CD4-positive, alpha-beta T cell treated with Interleukin-10 for 1 hour (primary cell): ENCODE data around the gene SNX33.
"Not testable (repeated sequence)": the region's sequence is repeated elsewhere in the genome, so short reads cannot be mapped to it uniquely, and the experiment has no call there.

Experiments
- DNase-seq: peaks from one replicate; pipeline ENCODE4 v3.0.0-alpha.2; 2020

The SNX33 gene

GRCh38 chr15:75701071-75702003 is 53.6 kb downstream of the SNX33 start:
- not testable (repeated sequence) for DNase-seq

- no peak for DNase-seq
Observed at GRCh38 chr15:75702436-75702835, 54.7 kb downstream of the SNX33 start.

DNA sequence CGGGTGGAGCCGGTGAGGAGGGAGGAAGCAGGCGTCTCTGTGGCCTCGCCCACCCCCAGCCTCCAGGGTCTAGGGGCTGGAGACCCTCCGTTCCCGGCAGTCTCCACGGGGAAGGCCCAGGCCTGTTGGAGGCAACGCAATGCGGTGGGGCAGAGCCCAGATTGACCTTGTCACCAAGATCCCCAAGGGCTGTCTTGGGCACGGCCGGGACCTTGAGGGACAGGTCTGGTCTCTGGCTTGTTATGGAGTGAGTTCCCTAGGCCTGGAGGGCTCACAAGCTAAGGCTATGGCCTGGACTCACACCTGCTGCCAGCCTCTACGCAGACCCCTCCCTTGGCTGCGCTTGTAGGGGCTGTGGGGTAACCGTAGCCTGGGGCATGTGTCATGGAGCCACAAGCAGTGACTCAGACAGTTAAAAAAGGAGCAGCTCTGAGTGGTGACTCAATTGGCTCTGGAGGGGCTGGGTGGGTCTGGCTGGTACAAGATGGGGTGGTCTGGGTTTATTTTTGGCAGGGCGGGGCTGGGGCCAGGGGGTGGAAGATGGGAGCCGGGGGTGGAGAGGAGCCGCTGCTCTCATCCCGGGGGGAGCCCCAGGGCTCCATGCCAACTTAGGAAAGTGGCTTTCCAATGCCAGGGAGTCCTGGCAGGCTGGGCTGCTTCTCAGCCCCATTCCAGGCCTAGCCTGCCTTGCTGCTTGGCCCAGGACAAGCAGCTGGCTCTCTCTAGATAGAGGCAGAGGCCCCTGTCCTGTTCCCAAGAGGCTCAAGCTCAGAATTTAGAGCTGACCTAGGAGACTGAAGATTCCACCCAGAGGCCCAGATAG is 55.9 kb downstream of the SNX33 start:
- DNase-seq = not testable (repeated sequence)

DNA sequence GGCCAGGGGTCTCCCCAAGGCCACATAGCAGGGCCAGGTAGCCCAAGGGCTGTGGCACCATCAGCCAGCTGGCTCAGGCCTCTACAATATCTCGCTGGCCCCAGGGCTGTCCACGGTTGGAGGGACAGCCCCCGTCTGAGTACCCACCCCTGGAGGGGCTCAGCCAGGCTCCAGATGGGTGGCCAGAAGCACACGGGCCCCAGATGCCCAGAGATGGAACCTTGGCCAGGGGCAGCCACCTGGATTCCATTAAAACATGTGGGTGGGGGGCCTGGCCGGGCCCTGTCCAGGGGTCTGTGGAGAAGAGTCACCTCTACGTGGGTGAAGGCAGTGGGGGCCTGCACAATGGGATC is 56.5 kb downstream of the SNX33 start:
- DNase-seq = no peak

DNA sequence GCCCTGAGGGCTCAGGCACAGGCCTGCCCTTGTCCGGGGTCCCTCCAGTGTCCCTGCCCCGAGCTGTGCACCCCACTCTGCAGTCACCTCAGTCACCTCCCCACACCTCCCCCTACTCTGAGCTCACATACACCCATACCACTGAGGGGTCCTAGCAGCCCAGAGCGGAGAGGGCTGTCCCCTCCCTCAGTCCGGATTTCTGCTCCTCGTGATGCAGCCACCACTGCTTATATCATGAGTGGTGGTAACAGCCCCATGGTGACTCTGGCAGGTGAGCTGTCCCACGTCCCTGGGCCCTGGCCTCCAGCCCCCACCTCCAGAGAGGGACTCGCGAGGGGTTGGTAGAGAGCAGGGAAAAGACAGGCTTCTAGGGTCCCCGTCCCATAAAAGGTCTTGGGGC is 56.9 kb downstream of the SNX33 start:
- no peak for DNase-seq

GRCh38 chr15:75705375-75705774 is 57.7 kb downstream of the SNX33 start:
- DNase-seq = not testable (repeated sequence)

- no peak for DNase-seq
Observed at GRCh38 chr15:75705854-75706681, 58.4 kb downstream of the SNX33 start.

DNA sequence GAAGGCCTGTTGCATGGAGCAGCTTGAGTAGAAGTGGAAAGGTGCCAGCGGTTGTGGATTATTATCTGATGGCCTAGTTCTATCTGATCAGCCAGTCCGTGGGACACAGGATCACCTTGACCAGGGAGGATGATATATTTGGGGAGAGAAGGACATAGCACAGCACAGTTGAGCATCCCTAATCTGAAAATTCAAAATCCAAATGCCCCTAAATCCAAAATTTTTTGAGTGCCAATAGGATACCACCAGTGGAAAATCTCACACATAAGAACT is 58.9 kb downstream of the SNX33 start:
- DNase-seq = no peak

DNA sequence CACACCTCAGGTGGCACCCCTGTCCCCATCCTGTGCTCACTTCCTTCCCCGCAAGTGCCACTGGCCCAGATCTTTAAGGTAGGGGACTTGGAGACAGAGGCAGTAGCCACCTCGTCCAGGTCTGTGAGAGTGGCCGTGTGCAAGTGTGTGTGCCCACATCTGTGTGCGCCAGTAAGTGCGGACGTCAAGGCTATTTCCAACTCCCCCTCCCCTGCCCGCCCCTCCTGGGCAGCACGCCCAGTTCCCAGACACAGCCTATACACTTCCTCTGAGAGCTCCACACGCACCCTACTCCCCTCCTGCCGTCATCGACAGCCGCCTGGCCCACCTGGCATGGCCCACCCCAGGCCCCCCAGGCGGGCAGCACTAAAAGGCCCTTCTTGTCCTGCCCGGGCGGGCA is 61.7 kb downstream of the SNX33 start:
- not testable (repeated sequence) for DNase-seq

GRCh38 chr15:75710874-75711273 is 63.2 kb downstream of the SNX33 start:
- DNase-seq = not testable (repeated sequence)

DNA sequence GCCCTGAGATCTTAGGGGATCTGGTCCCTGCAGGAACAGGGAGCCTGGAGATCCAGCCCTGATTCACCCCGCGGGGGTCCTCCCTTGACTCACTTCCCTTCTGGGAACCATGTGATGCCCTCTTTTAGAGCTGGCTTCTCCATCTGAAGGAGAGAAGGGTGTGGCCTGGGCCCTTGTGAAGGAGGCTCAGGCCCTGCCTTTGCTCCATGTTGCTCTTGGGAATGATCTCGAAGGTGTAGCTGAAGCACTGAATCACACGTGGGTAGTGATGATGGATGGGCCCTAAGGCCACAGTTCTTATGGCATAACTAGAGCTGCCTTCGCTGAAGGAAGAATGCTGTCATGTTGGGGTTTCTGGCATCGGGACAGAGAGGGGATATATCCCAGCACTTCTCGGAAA is 63.8 kb downstream of the SNX33 start:
- DNase-seq = not testable (repeated sequence)
